Dermis microvascular lymphatic vessel endothelial cell (primary cell): ENCODE results near the gene CEP70. TPM values are rescaled to one million over a fixed set of nuclear protein-coding genes. Genes with fewer than 3 reads are reported as not detected.
"Not testable (repeated sequence)": the region's sequence is repeated elsewhere in the genome, so short reads cannot be mapped to it uniquely, and the experiment has no call there.

Source experiments
- DNase-seq, 2 donors: peaks; one replicate each; pipeline versions ENCODE4 v3.0.0 to v3.0.0-alpha.2; 2010; ENCODE audit warnings: low read depth in 2 of 2
- total RNA-seq: library from RNA; depleted of rRNA; stranded (reverse); fragments of >200 nt; gene quantifications from 2 replicates; pipeline ENCODE4 v1.2.1, GENCODE V29; 2014

The CEP70 gene, protein sequence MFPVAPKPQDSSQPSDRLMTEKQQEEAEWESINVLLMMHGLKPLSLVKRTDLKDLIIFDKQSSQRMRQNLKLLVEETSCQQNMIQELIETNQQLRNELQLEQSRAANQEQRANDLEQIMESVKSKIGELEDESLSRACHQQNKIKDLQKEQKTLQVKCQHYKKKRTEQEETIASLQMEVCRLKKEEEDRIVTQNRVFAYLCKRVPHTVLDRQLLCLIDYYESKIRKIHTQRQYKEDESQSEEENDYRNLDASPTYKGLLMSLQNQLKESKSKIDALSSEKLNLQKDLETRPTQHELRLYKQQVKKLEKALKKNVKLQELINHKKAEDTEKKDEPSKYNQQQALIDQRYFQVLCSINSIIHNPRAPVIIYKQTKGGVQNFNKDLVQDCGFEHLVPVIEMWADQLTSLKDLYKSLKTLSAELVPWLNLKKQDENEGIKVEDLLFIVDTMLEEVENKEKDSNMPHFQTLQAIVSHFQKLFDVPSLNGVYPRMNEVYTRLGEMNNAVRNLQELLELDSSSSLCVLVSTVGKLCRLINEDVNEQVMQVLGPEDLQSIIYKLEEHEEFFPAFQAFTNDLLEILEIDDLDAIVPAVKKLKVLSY
- total RNA-seq: 9.1 and 13.1 TPM in 2 replicates

DNA sequence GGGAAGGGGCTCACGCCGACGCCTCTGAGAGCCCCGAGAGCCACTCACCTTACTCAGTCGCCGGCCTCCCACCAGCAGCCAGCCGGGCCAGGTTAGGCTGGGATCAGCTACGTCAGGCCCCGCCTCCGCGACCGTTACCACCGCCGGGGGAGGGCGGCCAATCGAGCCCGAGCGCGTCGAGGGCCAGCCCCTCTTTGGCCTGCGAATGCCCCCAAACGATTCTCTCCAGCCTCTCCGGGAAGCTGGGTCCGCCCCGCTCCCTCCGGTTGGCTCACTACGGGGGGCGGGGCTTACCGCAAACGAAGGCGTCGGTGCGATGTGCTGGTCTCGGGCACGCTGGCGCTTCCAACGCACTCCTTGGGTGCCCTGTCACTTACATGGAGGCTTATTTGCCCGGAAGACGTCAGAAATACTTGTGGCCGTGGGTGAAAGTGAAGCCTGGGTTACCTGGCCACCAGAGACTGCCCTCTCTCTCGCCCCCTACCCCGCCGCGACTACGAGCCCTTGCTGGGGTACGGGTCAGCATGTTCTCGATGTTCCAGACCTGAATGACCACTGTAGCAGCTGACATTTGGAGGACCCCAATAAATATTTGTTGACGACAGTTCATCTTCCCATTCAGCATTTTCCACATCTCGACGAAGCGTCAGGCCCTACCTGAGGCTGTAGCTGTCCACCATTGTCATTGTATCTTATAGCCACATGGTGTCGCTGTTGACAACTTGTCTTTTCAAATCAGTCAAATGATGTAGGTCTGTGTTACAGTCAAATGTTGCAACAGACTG, at the start of gene CEP70:
Gene CEP70, minus strand, starts transcription at position 111 of the 785 bp plus-strand sequence. CDS start 21,333 bp downstream, outside the sequence.
- DNase-seq: peak; percentile 93 to 96

DNA sequence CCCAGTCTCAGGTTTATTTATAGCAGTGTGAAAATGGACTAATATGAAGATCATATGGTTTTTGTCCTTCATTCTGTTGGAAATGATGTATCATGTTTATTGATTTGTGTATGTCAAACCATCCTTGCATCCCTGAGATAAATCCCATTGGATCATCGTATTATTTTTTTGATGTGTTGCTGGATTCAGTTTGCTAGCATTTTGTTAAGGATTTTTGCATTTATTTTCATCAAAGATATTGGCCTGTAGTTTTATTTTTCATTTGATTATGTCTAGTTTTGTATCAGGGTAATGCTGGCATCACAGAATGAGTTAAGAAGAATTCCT, 48.8 kb upstream of the CEP70 start:
- no peak for DNase-seq

DNA sequence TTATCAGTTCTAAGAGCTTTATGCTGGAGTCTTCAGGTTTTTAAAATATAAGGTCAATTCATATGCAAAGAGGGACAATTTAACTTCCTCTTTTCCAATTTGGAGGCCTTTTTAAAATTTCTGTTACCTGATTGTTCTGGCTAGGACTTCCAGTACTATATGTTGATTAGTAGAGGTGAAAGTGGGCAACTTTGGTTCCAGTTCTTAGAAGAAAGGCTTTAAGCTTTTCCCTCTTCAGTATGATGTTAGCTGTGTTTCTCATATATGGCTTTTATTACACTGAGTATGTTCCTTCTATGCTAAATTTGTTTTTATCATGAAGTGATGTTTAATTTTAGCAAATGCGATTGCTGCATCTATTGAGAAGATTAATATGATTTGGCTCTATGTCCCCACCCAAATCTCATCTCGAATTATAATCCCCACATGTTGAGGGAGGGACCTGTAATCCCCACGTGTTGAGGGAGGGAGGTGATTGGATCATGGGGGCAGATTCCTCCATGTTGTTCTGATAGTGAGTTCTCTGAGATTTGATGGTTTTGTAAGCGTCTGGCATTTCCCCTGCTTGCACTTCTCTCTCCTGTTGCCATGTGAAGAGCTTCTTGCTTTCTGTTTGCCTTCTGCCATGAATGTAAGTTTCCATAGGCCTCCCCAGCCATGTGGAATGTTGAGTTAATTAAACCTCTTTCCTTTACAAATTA, 48.3 kb upstream of the CEP70 start:
- DNase-seq: no peak

DNA sequence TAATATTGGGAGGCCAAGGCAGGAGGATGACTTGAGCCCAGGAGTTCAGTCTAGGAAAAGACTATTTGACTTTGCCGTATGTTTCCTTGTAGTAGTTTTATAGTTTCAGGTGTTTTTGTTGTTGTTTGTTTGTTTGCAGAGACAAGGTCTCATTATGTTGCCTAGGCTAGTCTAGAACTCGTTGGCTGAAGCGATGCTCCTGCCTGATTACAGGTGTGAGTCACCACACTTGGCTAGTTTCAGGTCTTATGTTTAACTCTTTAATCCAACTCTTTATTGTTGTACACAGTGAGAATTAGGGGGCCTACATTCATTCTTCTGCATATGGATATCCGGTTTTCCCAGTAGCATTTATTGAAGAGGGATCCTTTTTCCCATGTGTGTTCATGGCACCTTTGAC, 46.5 kb upstream of the CEP70 start:
- no peak for DNase-seq

DNA sequence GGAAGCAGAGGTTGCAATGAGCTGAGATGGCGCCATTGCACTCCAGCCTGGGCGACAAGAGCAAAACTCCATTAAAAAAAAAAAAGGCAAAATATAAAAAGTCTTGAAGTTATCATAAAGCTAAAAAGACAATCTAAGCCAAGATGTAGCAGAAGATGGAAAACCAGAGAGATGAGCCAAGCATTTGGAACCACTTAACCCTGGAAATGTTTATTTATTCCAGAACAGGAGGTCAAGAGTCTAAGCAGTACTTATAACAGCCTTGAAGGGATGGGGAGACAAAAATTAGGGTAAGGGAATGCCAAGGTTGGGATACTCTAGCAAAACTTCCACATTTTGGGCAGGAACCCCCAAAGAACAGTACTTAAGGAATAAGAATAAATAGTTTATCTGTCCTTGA, 44.6 kb upstream of the CEP70 start:
- no peak for DNase-seq

DNA sequence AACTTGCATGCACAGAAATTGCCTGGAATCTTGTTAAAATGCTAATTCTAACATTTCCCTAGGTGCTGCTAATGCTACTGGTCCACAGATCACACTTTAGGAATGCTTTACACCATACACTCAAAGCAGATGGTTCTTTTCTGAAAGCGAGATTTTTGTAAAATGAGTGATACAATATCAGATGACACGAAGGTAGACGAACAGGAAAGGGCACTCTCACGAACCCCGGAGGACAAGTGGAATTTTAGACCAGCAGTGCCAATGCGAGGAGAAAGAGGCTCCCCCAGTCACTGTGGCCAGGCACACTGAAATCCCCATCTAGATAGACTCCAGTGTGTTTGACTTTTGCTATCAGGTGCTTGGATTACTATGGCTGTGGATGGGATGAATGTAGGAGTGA, 35.5 kb upstream of the CEP70 start:
- no peak for DNase-seq

DNA sequence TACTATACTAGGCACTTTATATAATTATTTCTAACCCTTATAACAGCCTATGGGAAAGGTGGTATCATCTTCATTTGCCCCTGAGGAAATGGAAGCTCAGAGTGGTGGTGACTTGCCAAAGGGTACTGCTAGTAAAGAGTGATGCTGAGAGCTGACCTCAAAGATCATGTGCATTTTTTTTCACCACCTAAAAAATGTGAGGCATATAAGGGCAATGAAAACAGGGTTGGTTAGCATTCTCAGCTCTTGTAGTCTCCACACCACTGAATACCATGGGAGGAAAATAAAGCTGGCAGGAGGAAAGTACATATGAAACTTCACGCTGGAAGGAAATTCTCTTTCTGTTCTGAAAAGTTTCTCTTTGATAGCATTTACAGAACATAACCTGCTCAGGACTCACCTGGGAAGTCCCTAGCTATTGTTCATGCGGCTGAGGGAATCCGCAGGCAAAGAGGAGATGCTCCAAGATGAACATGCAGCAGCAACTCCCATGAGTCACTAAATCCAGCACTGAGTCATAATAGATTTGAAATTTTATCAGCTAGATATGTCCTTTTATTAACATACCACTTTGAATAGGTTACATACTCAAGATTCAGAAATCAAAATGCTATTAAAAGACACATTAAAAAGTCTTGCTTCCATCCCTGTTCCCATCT, 31.8 kb upstream of the CEP70 start:
- peak in 1 of 2 donors; percentile 12 for DNase-seq

DNA sequence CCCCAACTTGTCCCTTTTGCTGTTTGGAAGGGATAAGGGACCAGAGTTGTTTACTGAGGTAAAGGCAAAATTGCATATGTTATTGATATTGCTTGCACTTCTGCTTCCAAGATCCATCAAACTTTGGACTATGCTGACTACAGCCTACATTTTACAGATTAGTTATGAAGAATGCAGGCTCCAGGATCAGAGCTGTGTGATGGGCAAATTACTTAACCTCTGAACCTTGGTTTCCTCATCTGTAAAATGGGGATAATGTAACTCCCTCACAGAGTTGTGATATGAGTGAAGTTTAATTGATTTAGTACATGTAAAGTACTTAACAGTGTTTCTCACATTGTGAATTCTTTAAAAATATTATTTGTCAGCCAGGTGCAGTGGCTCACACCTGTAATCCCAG, 30.5 kb upstream of the CEP70 start:
- DNase-seq: no peak

DNA sequence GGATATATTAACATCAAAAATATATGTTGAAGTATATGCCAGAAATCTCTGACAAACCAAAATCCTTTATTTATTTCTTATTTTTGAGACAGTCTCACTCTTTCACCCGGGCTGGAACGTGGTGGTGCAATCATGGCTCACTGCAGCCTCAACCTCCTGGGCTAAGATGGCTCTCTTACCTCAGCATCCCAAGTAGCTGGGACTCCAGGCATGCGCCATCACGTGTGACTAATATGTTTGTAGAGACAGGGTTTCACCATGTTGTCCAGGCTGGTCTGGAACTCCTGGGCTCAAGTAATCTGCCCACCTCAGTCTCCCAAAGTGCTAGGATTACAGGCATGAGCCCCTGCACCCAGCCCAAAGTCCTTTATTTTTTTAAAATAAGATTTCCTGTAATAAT, 26.4 kb upstream of the CEP70 start:
- DNase-seq: no peak

DNA sequence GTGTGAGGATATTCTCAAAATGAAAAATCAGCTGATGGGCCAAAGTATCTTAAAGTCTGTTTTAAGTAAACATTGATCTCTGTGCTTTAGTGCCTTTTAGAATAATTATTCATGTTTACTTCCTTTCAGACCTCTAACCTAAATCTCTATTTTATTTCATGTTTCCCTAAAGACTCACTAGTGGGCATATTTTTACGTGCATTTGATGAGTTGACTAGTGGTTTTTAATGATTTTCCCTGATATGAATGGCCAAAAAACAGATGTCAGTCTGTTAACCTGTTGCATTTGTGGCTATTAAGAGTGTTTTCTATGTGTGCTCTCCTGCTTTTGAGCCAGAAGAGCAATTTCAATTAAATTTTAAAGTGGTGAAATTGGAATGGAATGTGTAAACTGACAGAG, 21.4 kb upstream of the CEP70 start:
- no peak for DNase-seq

DNA sequence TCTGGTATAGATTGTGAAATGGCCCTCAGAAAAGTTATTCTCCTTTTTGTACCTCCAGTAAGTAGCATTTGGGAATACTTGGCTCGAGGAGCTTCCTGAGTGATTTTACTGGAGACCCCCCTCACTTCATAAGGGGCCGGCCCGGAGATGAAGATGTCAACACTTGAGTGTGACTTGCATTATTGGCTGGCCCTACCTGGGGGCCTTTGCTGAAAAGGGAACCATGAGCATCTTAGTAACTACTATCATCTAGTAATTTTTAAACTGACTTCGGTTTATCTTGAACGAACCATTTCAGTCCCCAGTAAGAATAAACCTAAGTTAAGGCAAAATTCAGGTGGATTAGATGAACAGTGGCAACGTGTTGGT, 15.8 kb upstream of the CEP70 start:
- DNase-seq: no peak

DNA sequence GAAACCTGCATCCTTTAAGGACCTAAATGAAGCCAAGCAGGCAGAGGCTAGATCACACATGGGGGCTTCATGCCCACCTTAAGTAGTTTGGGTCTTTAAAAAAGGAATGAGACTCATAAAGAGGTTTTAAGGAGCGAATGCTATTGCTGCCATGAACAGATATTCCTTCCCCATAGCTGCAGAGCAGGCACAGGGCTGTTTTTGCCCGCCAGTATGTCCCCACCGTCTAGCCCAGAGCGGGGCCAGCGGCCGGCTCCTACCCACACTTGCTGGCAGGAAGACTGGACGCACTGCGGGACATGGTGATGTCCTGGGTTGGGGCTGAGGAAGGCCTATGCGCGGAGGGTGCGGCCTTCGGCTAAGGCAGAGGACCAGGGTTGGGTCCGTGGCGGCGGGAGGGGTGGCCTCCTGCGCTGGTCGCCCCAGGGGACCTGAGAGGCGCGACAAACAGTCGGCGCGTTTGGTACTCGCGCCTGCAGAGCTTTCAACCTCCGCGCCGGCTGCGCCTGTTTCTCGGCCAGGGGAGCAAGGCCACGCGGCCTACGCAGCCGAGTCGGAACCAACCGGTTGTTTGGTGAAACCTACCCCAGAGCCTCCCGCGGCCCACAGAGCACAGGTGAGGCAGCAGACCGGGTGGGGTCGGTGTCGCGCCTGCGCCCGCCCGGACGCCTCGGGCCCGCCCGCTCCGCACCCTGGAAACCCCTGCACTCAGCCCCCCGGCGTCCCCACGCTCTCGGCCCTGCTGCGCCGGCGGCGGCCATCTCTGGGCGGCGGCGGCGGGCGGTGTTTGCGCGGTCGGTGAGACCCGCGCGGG, 14.5 kb upstream of the CEP70 start, which contains the start of gene FAIM:
Gene FAIM, plus strand, starts transcription at position 450 of the 814 bp plus-strand sequence. CDS start 10,956 bp downstream, outside the sequence.
- DNase-seq: peak; percentile 36 to 66

DNA sequence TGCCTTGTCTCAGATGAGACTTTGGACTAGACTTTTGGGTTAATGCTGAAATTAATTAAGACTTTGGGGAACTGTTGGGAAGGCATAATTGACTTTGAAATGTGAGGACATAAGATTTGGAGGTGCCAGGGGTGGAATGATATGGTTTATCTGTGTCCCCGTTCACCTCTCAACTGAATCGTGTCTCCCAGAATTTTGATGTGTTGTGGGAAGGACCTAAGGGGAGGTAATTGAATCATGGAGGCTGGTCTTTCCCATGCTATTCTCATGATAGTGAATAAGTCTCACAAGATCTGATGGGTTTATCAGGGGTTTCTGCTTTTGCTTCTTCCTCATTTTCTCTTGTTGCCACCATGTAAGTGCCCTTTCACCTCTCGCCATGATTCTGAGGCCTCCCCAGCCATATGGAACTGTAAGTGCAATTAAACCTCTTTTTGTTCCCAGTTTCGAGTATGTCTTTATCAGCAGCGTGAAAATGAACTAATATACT, 10.1 kb upstream of the CEP70 start:
- DNase-seq: not testable (repeated sequence)

DNA sequence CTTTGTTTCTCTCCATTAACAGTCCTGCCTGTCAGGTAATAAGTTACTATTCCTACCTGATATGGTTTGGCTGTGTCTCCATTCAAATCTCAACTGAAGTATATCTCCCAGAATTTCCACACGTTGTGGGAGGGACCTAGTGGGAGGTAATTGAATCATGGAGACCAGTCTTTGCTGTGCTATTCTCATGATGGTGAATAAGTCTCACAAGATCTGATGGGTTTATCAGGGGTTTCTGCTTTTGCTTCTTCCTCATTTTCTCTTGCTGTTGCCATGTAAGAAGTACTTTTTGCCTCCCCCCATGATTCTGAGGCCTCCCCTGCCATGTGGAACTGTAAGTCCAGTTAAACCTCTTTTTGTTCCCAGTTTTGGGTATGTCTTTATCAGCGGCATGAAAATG, 7.6 kb upstream of the CEP70 start:
- not testable (repeated sequence) for DNase-seq

DNA sequence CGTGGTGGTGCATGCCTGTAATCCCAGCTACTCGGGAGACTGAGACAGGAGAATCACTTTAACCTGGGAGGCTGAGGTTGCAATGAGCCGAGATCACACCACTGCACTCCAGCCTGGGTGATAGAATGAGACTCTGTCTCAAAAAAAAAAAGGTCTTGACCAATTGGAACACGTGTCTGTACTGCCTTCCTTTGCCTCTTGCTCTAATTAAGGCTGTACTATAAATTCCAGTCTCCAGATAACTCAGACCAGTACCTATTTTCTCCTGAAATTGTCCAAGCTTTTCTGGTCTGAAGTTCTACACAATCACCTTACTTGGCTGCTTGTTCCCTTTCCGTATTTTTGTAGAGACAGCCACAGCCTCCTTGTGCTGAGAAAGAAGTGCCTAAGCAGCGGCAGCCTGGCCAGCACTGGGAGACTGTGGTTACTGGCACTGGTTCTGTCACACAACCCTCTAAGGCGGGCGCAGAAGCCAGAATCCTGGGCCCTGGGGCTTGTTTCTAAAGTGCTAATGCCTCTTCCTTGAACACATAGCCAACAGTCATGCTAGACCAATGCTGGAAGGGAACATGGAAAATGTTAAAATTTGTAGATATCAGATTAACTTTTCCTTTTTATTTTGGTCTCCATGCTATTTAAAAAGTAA, 6.2 kb upstream of the CEP70 start:
- no peak for DNase-seq

DNA sequence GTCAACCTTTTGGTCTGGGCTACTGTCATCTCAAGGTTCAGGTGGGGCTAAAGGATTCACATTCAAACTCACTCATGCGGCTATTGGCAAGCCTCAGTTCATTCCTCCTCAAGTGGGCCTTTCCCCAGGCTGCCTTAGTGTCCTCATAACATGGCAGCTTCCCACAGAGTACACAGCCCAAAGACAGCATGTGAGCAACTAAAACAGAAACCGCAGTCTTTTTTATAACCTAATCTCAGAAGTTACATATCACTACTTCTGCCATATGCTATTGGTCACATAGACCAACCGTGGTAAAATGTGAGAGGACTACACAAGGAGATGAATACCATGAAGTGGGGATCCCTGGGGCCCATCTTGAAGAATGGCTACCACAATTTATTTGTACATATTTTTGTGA, 4.5 kb upstream of the CEP70 start:
- no peak for DNase-seq

DNA sequence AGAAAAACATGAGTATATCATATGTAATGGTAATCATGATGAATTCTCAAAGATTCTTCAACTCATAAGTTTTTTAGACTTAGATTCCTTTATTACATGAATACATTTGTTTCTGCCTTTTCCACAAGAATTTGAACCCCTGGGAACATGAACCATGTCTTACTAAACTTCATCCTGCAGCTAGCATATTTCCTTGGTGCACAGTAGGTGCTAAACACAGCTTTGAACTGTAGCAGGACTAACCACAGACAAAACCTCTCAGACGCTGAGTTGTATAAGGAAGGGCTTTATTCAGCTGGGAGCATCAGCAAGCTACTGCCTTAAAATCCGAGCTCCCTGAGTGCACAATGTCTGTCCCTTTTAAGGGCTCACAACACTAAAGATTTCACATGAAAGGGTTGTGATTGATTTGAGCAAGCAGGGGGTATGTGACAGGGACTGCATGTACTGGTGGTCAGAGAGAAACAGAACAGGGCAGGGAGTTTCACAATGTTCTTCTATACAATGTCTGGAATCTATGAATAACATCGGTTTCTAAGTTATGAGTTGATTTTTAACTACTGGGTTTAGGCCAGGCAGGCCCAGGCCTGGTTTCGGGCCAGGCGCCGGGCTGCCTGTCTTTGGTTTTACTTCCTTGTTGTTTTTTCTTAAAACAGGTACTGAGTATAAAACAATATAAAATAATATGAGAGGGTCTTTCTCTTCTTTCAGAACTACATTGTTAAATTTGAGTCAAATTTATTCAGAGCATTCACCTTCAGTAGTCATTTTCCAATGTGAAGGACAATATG, 3.3 kb upstream of the CEP70 start:
- DNase-seq: not testable (repeated sequence)

DNA sequence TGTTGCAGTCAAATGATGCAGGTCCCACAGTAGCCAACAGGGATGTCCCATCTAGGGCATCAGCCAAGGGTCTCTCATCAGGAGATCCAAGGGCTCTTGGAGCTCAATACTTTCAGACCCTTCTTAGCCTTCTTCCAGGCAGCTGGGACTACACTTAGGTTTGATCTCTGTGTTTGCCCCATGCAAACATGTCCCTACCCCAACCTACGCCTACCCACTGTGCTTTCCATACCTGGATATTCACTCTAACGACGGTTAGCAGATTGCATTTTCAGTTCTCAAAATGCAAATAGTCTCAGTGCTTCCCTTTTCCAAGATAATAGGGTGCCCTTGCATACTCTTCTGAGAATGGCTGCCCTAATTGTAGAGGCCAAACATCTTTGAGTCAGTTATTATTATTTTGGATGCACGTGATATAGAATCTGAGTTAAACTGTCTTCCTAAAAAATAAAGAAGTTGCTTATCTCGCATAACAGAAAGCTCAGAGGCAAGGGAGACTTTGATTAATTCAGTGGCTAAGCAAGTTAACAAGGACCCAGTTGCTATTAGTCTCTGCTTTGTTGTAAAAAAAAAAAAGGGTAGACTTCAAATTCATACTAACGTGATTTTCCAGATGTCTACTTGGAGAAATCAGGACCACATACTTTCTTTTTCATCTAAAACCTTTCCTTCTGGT, 1.0 kb upstream of the CEP70 start:
- no peak for DNase-seq
